ENCODE results near the gene DEFB124.

The DEFB124 gene

GRCh38 chr20:31415653-31416052, 59.3 kb downstream of the DEFB124 start:
- no peak for DNase-seq

All from activated T-cell treated with anti-CD3 and anti-CD28 coated beads, Interleukin-2, amount 50 U/mL, for 1 hour (primary cell).